Measurements from ENCODE around the gene ZBTB8A. TPM values are rescaled to one million over a fixed set of nuclear protein-coding genes. Genes with fewer than 3 reads are reported as not detected.

ZBTB8A gene
- total RNA-seq, 4 donors from 2014 or later = 8.1 to 14.9 (median 12.1) TPM

- Histone ChIP-seq H3K4me1 (peaks cover 0 to 4% (median 0%) of the 10 kb centered on the region in 4 donors), H3K9me3 (no peaks in the 10 kb centered on the region), H3K27me3 (no peaks in the 10 kb centered on the region), H3K36me3 (no peaks in the 10 kb centered on the region), H3K4me3 (no peak overlapping the region), H3K27ac (no peak overlapping the region)
- TF ChIP-seq CTCF (IDR thresholded peaks at IDR 0.05) (no peak), EP300 (IDR thresholded peaks at IDR 0.05) (no peak), POLR2A (IDR thresholded peaks at IDR 0.05) (no peak)
- WGBS, 2 donors = 76 to 79% methylated on average over 4 of the region's 4 CpGs
- DNase-seq (ENCODE audit: low spot score in 2 of 2) = no peak
Observed at GRCh38 chr1:32533792-32534327, 5.4 kb upstream of the ZBTB8A start.

- Histone ChIP-seq H3K4me1 (peaks cover 0 to 19% (median 6%) of the 10 kb centered on the region in 4 donors), H3K9me3 (no peaks in the 10 kb centered on the region), H3K27ac (no peak overlapping the region), H3K27me3 (no peaks in the 10 kb centered on the region), H3K36me3 (no peaks in the 10 kb centered on the region), H3K4me3 (no peak overlapping the region)
- WGBS, 2 donors = 68 to 75% methylated on average over 4 of the region's 4 CpGs
- no peak for DNase-seq (ENCODE audit: low spot score in 2 of 2)
- TF ChIP-seq EP300 (IDR thresholded peaks at IDR 0.05) (no peak), CTCF (IDR thresholded peaks at IDR 0.05) (no peak), POLR2A (IDR thresholded peaks at IDR 0.05) (no peak)
Observed at GRCh38 chr1:32536117-32536516, 3.1 kb upstream of the ZBTB8A start.

- no peak overlapping the region for H3K27ac ChIP-seq
Observed at GRCh38 chr1:32536764-32537163, 2.5 kb upstream of the ZBTB8A start.

GRCh38 chr1:32539584-32540571, 651 bp downstream of the ZBTB8A start:
- H3K36me3 ChIP-seq = no peaks in the 10 kb centered on the region
- H3K27ac ChIP-seq = peak overlapping the region in 3 of 4 donors; percentile 62 to 86 (median 83)
- H3K4me3 ChIP-seq = peak overlapping the region; percentile 43 to 68 (median 47)
- H3K9me3 ChIP-seq = no peaks in the 10 kb centered on the region
- H3K4me1 ChIP-seq = peaks cover 0 to 20% (median 6%) of the 10 kb centered on the region in 4 donors
- no peaks in the 10 kb centered on the region for H3K27me3 ChIP-seq
- TF ChIP-seq POLR2A (IDR thresholded peaks at IDR 0.05) (no peak), CTCF (IDR thresholded peaks at IDR 0.05) (peak in 1 of 5 experiments; percentile 11)
- DNase-seq (ENCODE audit: low spot score in 2 of 2) = no peak
- WGBS, 2 donors = 8 to 13% methylated on average over 31 to 44 of the region's 102 CpGs

More at GRCh38 chr1:32536764-32537163, 2.5 kb upstream of the ZBTB8A start:
- DNase-seq (ENCODE audit: low spot score in 2 of 2) = no peak
- Histone ChIP-seq H3K9me3 (no peaks in the 10 kb centered on the region), H3K4me3 (no peak overlapping the region), H3K27me3 (no peaks in the 10 kb centered on the region), H3K4me1 (peaks cover 0 to 20% (median 6%) of the 10 kb centered on the region in 4 donors), H3K36me3 (no peaks in the 10 kb centered on the region)
- TF ChIP-seq CTCF (IDR thresholded peaks at IDR 0.05) (no peak), POLR2A (IDR thresholded peaks at IDR 0.05) (no peak), EP300 (IDR thresholded peaks at IDR 0.05) (no peak)
- 84 to 89% methylated on average over 3 of the region's 3 CpGs for WGBS, 2 donors

- no peak for DNase-seq (ENCODE audit: low spot score in 2 of 2)
- no peaks in the 10 kb centered on the region for H3K9me3 ChIP-seq
- 78 to 82% methylated on average over 3 of the region's 3 CpGs for WGBS, 2 donors
- H3K36me3 ChIP-seq = no peaks in the 10 kb centered on the region
- H3K4me1 ChIP-seq = peaks cover 0 to 20% (median 6%) of the 10 kb centered on the region in 4 donors
- H3K27ac ChIP-seq = no peak overlapping the region
- no peaks in the 10 kb centered on the region for H3K27me3 ChIP-seq
- no peak for TF ChIP-seq POLR2A (IDR thresholded peaks at IDR 0.05)
- TF ChIP-seq EP300 (IDR thresholded peaks at IDR 0.05) = no peak
- TF ChIP-seq CTCF (IDR thresholded peaks at IDR 0.05) = no peak
- H3K4me3 ChIP-seq = peak overlapping the region in 2 of 4 donors; percentile 47 to 68
Observed at GRCh38 chr1:32540605-32541004, 1.4 kb downstream of the ZBTB8A start.
